22Rv1 (cell line): ENCODE data around the gene OR2AK2.

Source experiments
- ZFX ChIP-seq: fragments of 450-650 bp; IDR thresholded peaks from 2 replicates; pipeline ENCODE4 v1.6.1; 2017; ENCODE audit warnings: antibody characterized with exemption, borderline replicate concordance
- TF ChIP-seq, protein P1 (sequence below): fragments of 450-650 bp; IDR thresholded peaks from 2 replicates; pipeline ENCODE4 v1.5.1; 2017; ENCODE audit warnings: mild to moderate bottlenecking

DNA sequence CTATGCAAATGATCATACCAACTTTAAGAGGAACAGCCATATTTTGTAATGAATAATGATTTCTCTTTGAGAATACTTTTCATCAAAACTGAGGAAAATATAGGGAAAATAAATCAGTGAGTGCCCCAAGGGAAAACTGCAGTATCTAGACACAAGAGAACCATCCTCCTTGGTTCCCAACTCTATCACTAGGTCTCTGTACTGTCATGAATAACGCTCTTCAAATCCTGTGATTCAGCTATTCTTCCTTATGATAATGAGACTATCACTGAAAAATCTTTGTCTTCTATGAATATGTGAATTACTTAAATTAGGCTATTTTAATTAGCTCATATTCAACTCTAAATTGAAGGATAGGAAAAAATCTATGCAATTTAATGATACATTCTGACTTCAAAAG lies 50.8 kb downstream of the OR2AK2 start:
- TF ChIP-seq, protein P1, sequence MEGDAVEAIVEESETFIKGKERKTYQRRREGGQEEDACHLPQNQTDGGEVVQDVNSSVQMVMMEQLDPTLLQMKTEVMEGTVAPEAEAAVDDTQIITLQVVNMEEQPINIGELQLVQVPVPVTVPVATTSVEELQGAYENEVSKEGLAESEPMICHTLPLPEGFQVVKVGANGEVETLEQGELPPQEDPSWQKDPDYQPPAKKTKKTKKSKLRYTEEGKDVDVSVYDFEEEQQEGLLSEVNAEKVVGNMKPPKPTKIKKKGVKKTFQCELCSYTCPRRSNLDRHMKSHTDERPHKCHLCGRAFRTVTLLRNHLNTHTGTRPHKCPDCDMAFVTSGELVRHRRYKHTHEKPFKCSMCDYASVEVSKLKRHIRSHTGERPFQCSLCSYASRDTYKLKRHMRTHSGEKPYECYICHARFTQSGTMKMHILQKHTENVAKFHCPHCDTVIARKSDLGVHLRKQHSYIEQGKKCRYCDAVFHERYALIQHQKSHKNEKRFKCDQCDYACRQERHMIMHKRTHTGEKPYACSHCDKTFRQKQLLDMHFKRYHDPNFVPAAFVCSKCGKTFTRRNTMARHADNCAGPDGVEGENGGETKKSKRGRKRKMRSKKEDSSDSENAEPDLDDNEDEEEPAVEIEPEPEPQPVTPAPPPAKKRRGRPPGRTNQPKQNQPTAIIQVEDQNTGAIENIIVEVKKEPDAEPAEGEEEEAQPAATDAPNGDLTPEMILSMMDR = no peak
- TF ChIP-seq ZFX = no peak
